Lower leg skin (tissue), 4 donors: Measurements from ENCODE around the gene RBL2. TPM values are rescaled to one million over a fixed set of nuclear protein-coding genes. Genes with fewer than 3 reads are reported as not detected.
"Not testable (repeated sequence)": the region's sequence is repeated elsewhere in the genome, so short reads cannot be mapped to it uniquely, and the experiment has no call there.

Source experiments
- DNase-seq, 2 donors: peaks; one replicate each; pipeline ENCODE4 v3.0.0-alpha.2; 2019; ENCODE audit warnings: low spot score in 2 of 2
- H3K4me3 ChIP-seq: fragments of 200-600 bp; sonication (generic); 2 replicates; pipeline ENCODE4 v1.5.1; 2017; ENCODE audit warnings: mild to moderate bottlenecking, low read depth; ENCODE audit not compliant: poor library complexity, severe bottlenecking
- CTCF ChIP-seq, 3 donors: fragments of 450-650 bp; IDR thresholded peaks; one replicate each; pipeline ENCODE4 v1.5.1; 2016; ENCODE audit warnings: antibody characterized with exemption in 3 of 3, mild to moderate bottlenecking in 3 of 3, moderate library complexity in 2 of 3
- POLR2A ChIP-seq, 2 donors: fragments of 450-650 bp; IDR thresholded peaks; one replicate each; pipeline ENCODE4 v1.6.1; 2016 to 2017; ENCODE audit warnings: antibody characterized with exemption in 2 of 2, mild to moderate bottlenecking in 1 of 2, moderate library complexity in 1 of 2
- WGBS, 2 donors: methylation state at CpG; one replicate each; pipeline ENCODE4 v1.1.5; 2018; 5-methylcytosine and 5-hydroxymethylcytosine counted together
- intact Hi-C: fragments of 100-400 bp; cut with DNase I; formaldehyde crosslinking; loops from one replicate; pipeline ENCODE4 v1.15.0; 2023; ENCODE audit warnings: low total_unique reads
- total RNA-seq, 4 donors: library from RNA; depleted of rRNA; stranded (reverse); fragments of >200 nt; gene quantifications; one replicate each; pipeline ENCODE4 v1.1.0, GENCODE V29; 2016

RBL2 gene
- total RNA-seq, 4 donors from 2014 or later, result 66.7 to 85.7 (median 75.2) TPM

- 86 to 91% methylated on average over 12 of the region's 12 CpGs for WGBS, 2 donors
- DNase-seq, result peak in 1 of 2 donors; percentile 14
Observed at GRCh38 chr16:53507464-53508179, 73.4 kb downstream of the RBL2 start.

GRCh38 chr16:53509906-53510703, 75.8 kb downstream of the RBL2 start:
- peak; percentile 67 to 94 for DNase-seq
- 41 to 44% methylated on average over 29 of the region's 29 CpGs for WGBS, 2 donors
- TF ChIP-seq POLR2A (IDR thresholded peaks at IDR 0.05), result no peak
- peak in 1 of 3 donors; percentile 75 for TF ChIP-seq CTCF (IDR thresholded peaks at IDR 0.05)
- H3K4me3 ChIP-seq, result no peak overlapping the region
- intact Hi-C loops, result loop anchor here (10.0 kb wide), 1 partner anchor 455 kb away; the partner anchor contains the start of genes CHD9 and CHD9NB

More at GRCh38 chr16:53507464-53508179, 73.4 kb downstream of the RBL2 start:
- intact Hi-C loops, result loop anchor here (10.0 kb wide), 1 partner anchor 453 kb away; the partner anchor contains the start of genes CHD9 and CHD9NB
- no peak overlapping the region for H3K4me3 ChIP-seq
- no peak for TF ChIP-seq POLR2A (IDR thresholded peaks at IDR 0.05)
- TF ChIP-seq CTCF (IDR thresholded peaks at IDR 0.05), result no peak

GRCh38 chr16:53510704-53511070, 76.4 kb downstream of the RBL2 start:
- no peak for TF ChIP-seq POLR2A (IDR thresholded peaks at IDR 0.05)
- TF ChIP-seq CTCF (IDR thresholded peaks at IDR 0.05), result no peak
- 63 to 66% methylated on average over 2 of the region's 2 CpGs for WGBS, 2 donors
- intact Hi-C loops, result no loop called here
- peak in 1 of 2 donors; percentile 14 for DNase-seq
- H3K4me3 ChIP-seq, result no peak overlapping the region

- intact Hi-C loops, result no loop called here
- no peak for TF ChIP-seq POLR2A (IDR thresholded peaks at IDR 0.05)
- no peak for TF ChIP-seq CTCF (IDR thresholded peaks at IDR 0.05)
Observed at GRCh38 chr16:53511084-53511402, 76.8 kb downstream of the RBL2 start.

GRCh38 chr16:53511403-53512280, 77.4 kb downstream of the RBL2 start:
- DNase-seq, result peak in 1 of 2 donors; percentile 64
- intact Hi-C loops, result no loop called here
- WGBS, 2 donors, result 78 to 89% methylated on average over 12 of the region's 12 CpGs
- no peak overlapping the region for H3K4me3 ChIP-seq
- TF ChIP-seq CTCF (IDR thresholded peaks at IDR 0.05), result no peak
- TF ChIP-seq POLR2A (IDR thresholded peaks at IDR 0.05), result no peak

More at GRCh38 chr16:53511084-53511402, 76.8 kb downstream of the RBL2 start:
- peak in 1 of 2 donors; percentile 81 for DNase-seq
- H3K4me3 ChIP-seq, result no peak overlapping the region
- 77 to 87% methylated on average over 6 of the region's 6 CpGs for WGBS, 2 donors

GRCh38 chr16:53512795-53513194, 78.5 kb downstream of the RBL2 start:
- H3K4me3 ChIP-seq, intact Hi-C loops: not testable (repeated sequence)
- 100% methylated on average over 1 of the region's 1 CpG for WGBS, 2 donors

More at GRCh38 chr16:53512795-53513194, 78.5 kb downstream of the RBL2 start:
- peak in 1 of 2 donors; percentile 0 for DNase-seq
